Left colon (tissue), 2 donors: ENCODE measurements around the gene KRTAP4-7. TPM values are rescaled to one million over a fixed set of nuclear protein-coding genes. Genes with fewer than 3 reads are reported as not detected.
"Not testable (repeated sequence)": the region's sequence is repeated elsewhere in the genome, so short reads cannot be mapped to it uniquely, and the experiment has no call there.

Experiments
- ATAC-seq: fragments of 200-7000 bp; cut with Tn5 transposase; one replicate; pipeline ENCODE4 v1.9.1; 2020; ENCODE audit warnings: mild to moderate bottlenecking, moderate library complexity
- DNase-seq, 2 donors: peaks; one replicate each; pipeline ENCODE4 v3.0.0-alpha.2; 2020
- intact Hi-C, 2 donors: fragments of 100-400 bp; cut with DNase I in 1 of 2; cut with micrococcal nuclease in 1 of 2; formaldehyde crosslinking; loops; one replicate each; pipeline versions ENCODE4 v1.11.2 to v1.14.0; 2022; cut with DNase I, micrococcal nuclease
- total RNA-seq, 2 donors: library from RNA; stranded (reverse); fragmentation: NEBNext Ultra II Directional; extraction: Animal tissue kit (Norgen Biotek cat#: 25700); gene quantifications; one replicate each; pipeline ENCODE4 v1.2.1, GENCODE V29; 2021
- donor health status: DM: no; HTN: no; CAD: no.
- donor health status: DM: yes; HTN: yes; CAD: no.

KRTAP4-7 gene
- total RNA-seq, 2 donors from 2014 or later = not detected

DNA sequence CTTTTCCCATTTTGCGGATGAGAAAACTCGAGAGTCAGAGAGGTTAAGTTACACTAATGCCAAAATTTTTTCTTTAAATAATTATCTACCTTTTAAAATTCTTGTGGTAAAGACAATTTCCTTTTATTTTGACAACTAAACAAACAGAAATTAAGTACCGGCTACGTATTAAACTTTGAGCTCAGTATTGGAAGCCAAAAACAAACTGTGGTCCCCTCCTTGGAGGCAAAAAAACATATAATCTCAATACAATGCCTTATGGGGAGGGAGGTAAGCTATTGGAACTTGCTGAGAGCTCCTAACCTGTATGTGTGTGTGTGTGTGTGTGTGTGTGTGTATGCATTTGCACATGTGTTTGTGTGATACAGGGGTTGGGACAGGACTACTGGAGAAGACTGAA lies 20.5 kb upstream of the KRTAP4-7 start:
- no peak for ATAC-seq

DNA sequence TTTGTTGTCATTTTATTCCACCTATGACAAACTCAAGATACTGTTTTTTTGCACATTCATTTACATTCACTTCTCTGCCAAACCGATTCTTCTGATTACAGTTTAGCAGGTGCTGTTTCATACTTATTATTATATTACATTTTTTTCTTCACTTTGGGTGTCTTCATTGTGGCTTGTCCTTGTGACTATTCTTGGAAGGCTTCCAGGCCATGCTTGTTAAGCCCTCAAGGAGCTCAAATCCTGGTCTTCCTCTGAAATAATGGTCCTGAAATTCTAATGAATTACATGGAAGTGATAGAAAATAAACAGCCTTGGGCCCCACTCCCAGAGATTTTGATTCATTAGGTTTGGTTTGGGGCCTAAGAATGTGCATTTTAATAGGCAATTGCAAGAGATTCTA lies 19.6 kb upstream of the KRTAP4-7 start:
- intact Hi-C loops = no loop called here
- DNase-seq (no peak), ATAC-seq (no peak)

More for the DNA sequence above, 20.5 kb upstream of the KRTAP4-7 start:
- no peak for DNase-seq
- intact Hi-C loops = no loop called here

DNA sequence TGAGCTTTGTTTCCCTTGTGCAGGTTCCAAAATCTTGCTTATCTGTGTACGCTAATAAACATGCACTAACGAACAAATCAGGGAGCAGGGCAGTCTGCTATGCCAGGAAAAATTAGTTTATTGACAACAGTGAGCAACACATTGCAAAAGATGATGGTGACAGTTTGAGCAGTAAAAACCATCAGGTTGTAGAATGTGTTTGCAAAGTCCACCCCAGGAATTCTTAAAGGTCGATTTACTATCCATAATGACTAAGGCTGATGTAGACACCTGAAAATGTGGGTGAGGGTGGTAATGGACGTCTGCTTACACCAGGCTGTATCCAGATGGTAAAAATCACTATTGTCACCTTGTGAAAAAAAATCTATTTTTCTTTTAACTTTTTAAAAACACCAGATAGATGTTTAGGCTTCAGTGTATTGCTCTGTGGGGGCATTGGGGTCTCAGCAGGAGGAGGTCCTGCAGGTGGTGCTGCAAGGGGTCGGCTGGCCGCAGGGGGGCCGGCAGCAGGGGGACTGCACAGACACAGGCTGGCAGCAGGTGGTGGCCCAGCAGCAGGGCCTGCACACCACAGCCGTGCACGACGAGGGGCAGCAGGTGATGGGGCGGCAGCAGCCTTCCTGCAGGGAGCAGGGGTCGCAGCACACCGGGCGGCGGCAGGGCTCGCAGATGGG lies 18.8 kb upstream of the KRTAP4-7 start:
- intact Hi-C loops, ATAC-seq, DNase-seq: not testable (repeated sequence)

DNA sequence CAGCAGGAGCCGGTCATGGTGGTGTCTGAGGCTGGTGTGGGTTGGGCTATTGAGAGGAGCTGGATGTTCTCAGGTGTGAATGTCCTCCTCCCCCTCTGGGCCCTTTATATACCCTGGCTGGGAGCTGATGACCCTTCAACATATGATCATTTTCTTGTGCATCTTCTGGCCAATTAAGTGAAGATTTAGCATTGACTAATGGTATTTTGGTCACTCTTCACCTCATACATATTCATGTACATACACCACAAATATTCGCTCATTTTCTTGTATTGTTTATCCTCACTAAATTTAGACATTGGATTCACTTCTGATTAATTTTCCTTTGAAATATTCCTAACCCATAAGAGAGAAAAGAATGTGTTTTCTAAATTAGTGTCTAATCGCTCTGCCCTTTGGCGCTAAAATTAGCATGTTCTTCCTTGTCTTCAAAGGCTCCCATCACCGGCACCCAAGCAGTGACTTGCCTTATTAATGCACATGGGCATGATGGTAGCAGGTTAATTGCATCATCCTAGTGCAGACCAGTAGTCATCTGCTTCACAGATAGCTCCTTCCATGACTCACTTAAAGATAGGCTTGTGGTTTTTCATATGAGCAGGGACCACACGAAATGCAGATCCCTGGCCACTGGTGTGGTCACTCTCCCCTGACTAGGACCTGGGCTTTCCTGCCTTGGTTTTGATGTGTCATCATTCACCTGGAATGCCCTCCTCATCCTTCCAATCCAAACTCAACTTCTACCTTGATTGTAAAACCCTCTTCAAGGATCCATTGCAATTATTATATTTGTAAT lies 17.9 kb upstream of the KRTAP4-7 start, which contains the start of gene KRTAP2-4:
Gene KRTAP2-4 (minus strand): TSS at position 51 of the 796 bp plus-strand sequence. CDS start 34 bp downstream, at position 17.
- DNase-seq (no peak), ATAC-seq (no peak)
- intact Hi-C loops = no loop called here

DNA sequence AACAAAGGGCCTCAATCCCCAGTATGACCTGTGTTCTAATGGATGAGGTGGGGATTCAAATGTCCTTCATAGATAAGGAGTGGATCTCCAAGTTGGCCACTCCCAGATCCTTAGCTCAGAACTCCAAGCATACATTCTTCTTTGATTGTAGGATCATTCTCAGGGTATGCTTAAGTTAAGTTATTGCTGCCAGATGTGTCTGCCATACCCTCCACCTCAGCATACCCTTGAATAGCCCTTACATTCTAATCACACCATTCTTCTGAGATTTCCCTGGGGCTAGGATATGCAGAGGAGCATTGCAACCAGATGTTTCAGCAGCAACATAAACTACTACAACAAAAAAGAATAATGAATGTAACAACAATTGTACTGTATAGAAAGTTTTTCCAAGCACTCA lies 16.7 kb upstream of the KRTAP4-7 start:
- ATAC-seq (no peak), DNase-seq (no peak)
- intact Hi-C loops = no loop called here

DNA sequence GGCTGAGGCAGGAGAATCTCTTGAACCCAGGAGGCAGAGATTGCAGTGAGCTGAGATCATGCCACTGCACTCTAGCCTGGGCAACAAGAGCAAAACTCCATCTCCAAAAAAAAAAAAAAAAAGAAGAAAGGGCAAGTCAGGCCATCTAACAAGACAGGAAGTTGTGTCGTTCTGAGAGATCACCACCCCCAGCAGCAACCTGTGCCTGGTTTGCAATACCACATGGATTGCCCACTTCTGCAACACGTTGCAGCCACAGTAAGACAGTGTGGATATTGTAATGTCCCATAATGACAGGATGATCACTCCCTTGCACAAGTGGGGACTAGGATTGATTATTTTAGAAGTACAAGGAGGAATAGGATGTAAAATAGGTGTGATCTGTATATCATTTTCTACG lies 14.9 kb upstream of the KRTAP4-7 start:
- intact Hi-C loops = no loop called here
- DNase-seq = no peak
- no peak for ATAC-seq

DNA sequence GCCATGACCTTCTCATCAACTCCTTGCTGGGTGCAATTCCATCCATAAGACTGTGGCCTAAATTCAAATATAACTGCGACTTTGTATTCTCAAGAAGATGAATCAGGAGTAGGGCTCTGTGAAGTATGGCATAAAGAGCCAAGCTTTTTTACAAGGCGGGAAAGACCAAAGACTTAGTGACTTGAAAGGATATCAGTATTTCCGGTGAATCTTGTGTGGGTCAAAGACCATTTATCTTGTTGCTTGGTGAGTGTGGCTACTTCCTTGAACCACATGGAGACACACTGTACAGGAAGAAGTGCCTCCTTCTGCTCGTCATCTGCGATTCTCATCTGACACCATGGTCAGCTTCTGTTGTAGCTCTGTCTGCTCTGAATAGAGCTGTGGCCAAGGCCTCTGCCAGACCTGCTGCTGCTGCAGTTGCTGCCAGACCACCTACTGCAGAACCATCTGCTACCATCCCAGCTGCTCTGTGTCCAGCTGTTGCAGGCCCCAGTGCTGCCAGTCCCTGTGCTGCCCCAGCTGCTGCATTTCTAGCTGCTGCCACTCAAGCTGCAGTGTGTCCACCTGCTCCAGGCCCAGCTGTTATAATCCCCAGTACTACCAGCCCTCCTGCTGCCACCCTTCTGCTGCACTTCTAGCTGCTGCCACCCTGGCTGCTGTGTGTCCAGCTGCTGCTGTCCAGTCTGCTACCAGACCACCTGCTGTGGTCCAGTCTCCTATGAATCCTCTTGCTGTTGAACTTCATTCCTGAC lies 12.2 kb upstream of the KRTAP4-7 start:
- no peak for DNase-seq
- intact Hi-C loops = no loop called here
- ATAC-seq = no peak

DNA sequence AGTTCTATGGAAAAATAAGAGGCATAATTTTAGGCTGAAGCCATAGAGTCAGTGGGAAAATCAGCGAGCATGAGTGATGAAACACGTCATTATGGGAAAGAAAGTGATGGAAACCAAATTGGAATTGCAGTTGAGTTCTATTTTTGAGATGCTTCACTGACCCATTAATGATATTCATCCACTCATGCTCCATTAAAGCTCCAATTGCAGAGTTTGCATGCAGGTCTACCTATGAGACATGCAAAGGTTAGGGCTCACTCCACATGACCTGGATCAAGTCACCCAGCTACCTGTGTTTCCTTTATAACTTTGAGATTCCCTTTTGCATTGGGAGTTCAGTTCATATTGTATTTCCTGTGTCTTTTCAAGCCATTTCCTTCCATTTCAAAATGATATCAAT lies 10.3 kb upstream of the KRTAP4-7 start:
- ATAC-seq = no peak
- intact Hi-C loops = no loop called here
- no peak for DNase-seq

DNA sequence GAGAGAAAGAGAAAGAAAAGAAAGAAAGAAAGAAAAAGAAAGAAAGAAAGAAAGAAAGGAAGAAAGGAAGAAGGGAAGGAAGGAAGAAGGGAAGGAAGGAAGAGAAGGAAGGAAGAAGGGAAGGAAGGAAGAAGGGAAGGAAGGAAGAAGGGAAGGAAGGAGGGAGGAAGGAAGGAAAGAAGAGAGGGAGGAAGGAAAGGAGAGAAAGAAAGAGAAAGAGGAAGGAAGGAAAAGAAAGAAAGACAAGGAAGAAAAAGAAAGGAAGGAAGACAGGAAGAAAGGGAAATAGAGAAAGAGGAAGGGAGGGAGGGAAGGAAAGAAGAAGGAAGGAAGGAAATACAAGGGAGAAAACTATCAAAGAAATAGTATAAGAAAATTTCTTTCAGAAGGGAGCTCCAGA lies 7.2 kb upstream of the KRTAP4-7 start:
- intact Hi-C loops = no loop called here
- DNase-seq (no peak), ATAC-seq (no peak)

DNA sequence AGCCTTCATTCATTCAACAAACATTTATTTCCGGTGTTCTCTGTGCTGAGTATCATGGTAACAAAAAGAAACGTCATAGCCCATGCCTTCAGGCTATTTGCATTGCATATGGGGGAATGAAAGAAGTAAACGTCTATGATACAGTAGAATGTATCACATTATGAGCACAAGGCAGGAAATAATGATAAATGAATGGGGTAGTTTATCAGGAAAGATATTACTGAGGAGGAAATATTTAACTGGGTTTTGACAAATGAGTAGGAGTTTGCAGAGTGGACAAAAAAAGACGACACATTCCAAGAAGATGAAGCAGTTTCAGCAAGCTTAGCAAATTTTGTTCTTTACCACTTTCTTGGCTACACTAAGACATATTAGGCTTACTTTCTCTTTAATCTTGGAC lies 1.3 kb upstream of the KRTAP4-7 start:
- ATAC-seq (no peak), DNase-seq (no peak)
- intact Hi-C loops = no loop called here

DNA sequence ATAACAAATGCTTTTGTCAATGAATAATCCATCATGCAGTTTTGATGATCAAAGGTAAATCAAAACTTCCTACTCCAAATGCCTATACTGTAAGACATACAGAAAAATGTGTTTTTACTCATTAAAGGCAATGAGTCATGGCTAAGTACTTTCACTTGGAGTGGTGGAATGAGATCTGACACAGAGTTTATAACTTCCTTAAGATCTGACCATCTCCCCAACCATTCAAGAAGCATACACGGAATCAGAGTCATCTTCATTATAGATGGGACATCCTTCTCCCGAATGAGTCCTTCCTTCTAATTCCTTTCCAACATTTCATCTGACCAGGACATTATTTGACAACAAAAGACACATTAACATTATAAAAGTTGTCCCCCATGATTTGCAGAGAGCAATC lies 523 bp upstream of the KRTAP4-7 start:
- intact Hi-C loops, ATAC-seq, DNase-seq: not testable (repeated sequence)

DNA sequence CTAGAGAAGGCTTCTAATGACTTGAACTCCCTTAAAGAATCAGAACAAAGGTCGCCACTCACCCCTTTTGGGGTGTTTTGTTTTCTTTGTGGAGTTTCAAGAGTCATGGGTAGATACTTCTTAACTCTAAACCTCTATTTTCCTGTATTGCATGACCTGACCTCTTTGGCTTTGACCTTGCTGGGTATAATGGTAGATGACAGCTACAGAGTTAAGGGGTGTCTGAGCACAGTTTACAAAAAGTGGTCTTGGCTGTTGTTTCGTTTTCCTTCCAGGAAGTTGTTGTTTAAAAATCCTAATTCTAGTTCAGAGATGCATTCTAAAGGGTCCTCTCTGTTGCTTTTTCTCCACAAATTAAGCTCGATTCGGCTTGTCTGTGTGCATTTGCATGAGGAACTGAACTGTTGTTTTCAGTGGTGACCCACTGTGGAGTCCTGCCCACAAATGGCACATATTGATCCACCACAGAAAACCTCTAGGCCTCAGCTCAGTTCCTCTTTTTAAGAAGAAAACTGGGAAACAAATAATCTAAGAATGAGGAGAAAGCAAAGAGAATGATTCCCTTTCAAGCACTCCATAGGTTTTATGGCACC lies 4.9 kb downstream of the KRTAP4-7 start:
- ATAC-seq, DNase-seq, intact Hi-C loops: not testable (repeated sequence)

DNA sequence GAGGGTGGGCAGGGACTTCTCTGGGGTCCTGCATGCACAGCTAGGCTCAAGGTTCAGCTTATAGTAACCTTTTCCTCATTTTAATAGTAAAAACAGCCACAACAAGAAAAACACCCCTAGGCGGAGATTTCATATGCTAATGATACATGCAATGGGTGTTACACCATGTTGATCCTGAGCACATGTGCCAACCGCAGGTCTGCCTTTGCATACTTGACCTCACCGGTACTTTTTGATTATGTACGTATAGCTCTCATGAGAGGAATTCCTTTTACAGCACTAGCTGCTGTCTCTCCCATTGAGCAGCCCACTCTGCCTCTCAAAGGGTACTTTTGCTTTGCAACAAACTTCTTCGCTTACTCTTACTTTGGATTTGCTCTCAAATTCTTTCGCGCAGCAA lies 12.1 kb downstream of the KRTAP4-7 start:
- ATAC-seq = no peak
- no peak for DNase-seq
- intact Hi-C loops = no loop called here

DNA sequence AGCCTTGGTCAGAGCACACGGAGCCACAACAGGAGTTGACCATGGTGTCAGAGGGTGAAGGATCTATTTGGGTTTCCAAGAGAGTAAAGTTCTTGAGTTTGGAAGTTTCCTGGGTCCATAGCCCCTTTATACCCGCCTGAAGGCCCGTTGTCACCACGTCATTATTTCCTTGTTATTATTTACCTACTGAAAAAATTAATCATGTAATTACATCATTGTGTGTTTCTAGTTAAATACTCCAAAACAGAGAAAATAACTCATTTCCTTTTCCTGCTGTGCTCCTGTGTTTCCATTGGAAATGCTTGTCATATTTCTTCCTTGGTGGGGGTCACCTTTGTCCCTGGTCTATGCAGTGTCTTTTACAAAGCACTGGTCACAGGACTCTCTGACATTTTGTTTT lies 14.1 kb downstream of the KRTAP4-7 start, which contains the start of gene KRTAP4-8:
Gene KRTAP4-8 (minus strand): TSS at position 101 of the 400 bp plus-strand sequence. CDS start 58 bp downstream, at position 43.
- ATAC-seq = no peak
- intact Hi-C loops = no loop called here
- DNase-seq = no peak

DNA sequence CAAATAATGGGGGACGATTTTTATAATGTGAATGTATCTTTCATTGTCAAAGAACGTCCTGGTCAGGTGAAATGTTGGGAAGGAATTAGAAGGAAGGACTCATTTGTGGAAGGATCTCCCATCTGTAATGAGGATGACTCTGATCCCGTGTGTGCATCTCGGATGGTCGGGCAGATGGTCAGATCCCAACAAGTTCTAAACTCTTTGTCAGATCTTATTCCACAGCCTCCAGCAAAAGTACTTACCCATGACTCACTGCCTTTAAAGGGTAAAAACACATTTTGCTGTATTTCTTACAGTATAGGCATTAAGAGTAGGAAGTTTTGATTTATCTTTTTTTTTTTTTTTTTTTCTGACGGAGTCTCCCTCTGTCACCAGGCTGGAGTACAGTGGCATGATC lies 14.5 kb downstream of the KRTAP4-7 start:
- intact Hi-C loops = no loop called here
- DNase-seq = no peak
- no peak for ATAC-seq

DNA sequence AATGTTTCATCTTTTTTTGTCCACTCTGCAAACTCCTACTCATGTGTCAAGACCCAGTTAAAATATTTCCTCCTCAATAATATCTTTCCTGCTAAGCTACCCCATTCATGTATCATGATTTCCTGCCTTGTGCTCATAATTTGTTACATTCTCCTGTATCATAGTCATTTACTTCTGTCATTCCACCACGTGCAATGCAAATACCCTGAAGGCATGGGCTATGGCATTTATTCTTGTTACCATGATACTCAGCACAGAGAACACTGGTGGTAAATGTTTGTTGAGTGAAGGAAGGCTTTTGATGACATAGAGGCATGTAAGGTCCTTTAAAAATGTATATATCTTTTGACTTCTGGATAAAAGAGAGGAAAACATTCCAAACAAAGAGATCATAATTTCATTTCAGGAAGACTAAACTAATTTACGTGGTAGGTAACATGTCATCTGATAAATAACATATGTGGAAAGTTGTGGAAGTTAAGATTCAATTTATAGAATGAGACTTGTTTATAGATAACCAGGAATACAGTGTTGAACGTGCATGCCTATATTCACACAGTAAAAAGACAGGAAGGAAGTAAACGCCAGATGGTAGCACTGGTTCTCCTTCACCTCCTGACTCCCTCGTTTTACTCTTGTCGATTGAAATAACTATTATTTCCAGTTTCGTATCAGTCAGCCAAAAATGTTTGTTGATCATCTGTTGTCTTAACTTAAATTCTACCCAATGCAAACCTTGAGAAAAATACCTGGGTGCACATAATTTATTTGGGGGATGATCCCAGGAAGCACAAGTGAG lies 15.9 kb downstream of the KRTAP4-7 start:
- DNase-seq, ATAC-seq, intact Hi-C loops: not testable (repeated sequence)

DNA sequence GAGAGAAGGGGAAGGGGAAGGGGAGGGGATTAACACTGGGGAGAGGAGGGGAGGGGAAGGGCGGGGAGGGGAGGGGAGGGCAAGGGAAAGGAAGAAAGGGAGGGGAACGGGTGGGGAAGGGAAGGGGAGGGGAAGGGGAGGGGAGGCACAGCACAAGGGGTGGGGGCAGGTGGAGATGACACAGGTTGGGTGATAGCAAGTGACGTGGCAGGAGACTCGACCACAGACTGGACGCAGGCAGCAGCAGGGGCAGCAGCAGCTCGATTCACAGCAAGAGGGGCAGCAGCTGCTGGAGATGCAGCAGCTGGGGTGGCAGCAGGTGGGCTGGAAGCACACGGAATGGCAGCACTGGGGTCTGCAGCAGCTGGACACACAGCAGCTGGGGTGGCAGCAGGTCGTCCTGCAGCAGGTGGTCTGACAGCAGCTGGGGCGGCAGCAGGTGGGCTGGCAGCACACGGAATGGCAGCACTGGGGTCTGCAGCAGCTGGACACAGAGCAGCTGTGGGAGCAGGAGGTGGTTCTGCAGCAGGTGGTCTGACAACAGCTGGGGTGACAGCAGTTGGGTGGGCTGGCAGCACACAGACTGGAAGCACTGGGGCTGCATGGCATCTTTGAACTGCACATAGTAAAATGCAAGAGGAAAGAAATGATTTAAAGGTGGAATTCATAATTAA lies 17.8 kb downstream of the KRTAP4-7 start, which contains the start of gene KRTAP4-16:
Gene KRTAP4-16 (minus strand): TSS at position 624 of the 674 bp plus-strand sequence. CDS start 0 bp downstream, at position 624.
- ATAC-seq (no peak), DNase-seq (no peak)
- intact Hi-C loops = no loop called here

DNA sequence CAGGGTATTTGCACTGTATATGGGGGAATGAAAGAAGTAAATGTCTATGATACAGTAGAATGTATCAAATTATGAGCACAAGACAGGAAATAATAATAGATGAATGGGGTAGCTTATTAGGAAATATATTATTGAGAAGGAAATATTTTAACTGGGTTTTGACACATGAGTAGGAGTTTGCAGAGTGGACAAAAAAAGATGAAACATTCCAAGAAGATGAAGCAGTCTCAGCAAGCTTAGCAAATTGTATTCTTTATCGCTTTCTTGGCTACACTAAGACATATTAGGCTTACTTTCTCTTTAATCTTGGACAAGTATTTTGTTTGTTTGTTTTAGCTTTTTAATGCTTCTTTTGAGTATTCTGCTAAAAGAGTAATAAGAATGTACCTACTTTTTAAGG lies 19.9 kb downstream of the KRTAP4-7 start:
- DNase-seq (no peak), ATAC-seq (no peak)
- intact Hi-C loops = no loop called here
